H1 (cell line): ENCODE results near the gene MACF1. TPM values are rescaled to one million over a fixed set of nuclear protein-coding genes. Genes with fewer than 3 reads are reported as not detected.

Experiments used
- CTCF ChIA-PET: fragments of 300-600 bp; sonication (Branson Sonifier 250); formaldehyde crosslinking; loops from one replicate; lab custom pipeline; 2021; ENCODE audit not compliant: partially characterized antibody; lab: Charles Lee
- POLR2A ChIA-PET: fragments of 300-600 bp; sonication (Branson Sonifier 250); formaldehyde crosslinking; loops from one replicate; lab custom pipeline; 2021; ENCODE audit warnings: inconsistent platforms; ENCODE audit not compliant: partially characterized antibody; lab: Charles Lee
- DNase-seq, 2 experiments: peaks; one replicate each; pipeline versions ENCODE4 v3.0.0 to v3.0.0-alpha.2; 2010 to 2022; ENCODE audit warnings: low spot score in 2 of 2, low read depth in 1 of 2, mixed read lengths in 1 of 2
- FAIRE-seq: peaks from 2 replicates; lab custom pipeline; 2011; peaks lifted over from hg19 to GRCh38; lab: Jason Lieb, UNC
- H2AFZ ChIP-seq: 2 replicates; pipeline ENCODE4 v1.8.1; 2012; ENCODE audit warnings: low read length, inconsistent platforms
- H2AK5ac ChIP-seq: 2 replicates; pipeline ENCODE4 v1.6.1; 2013; ENCODE audit warnings: low read depth, low read length
- H2BK120ac ChIP-seq: replicated peaks from 2 replicates; pipeline ENCODE3; 2013; ENCODE audit warnings: low read depth, low read length, inconsistent platforms
- H2BK12ac ChIP-seq: 2 replicates; pipeline ENCODE4 v1.6.1; 2013; ENCODE audit warnings: low read depth, low read length
- H2BK15ac ChIP-seq: 2 replicates; pipeline ENCODE4 v1.6.1; 2013; ENCODE audit warnings: low read length
- H2BK20ac ChIP-seq: 2 replicates; pipeline ENCODE4 v1.6.1; 2013; ENCODE audit warnings: low read length
- H2BK5ac ChIP-seq: 2 replicates; pipeline ENCODE4 v1.6.1; 2013; ENCODE audit warnings: low read depth, low read length
- H3K14ac ChIP-seq: 2 replicates; pipeline ENCODE4 v1.6.1; 2013; ENCODE audit warnings: inconsistent platforms; ENCODE audit not compliant: insufficient read length
- H3K18ac ChIP-seq: 2 replicates; pipeline ENCODE4 v1.6.1; 2013; ENCODE audit warnings: low read length; ENCODE audit errors: extremely low read depth
- H3K23ac ChIP-seq: 2 replicates; pipeline ENCODE4 v1.6.1; 2013; ENCODE audit warnings: inconsistent platforms; ENCODE audit not compliant: insufficient read length
- H3K23me2 ChIP-seq: 2 replicates; pipeline ENCODE4 v1.6.1; 2013; ENCODE audit warnings: low read depth, low read length
- H3K27ac ChIP-seq: 2 replicates; pipeline ENCODE4 v1.6.1; 2011; ENCODE audit warnings: low read depth, low read length, inconsistent platforms
- H3K27me3 ChIP-seq, 4 experiments: replicated peaks in 1 of 4; 1 replicate in 1 of 4; 2 replicates in 3 of 4; pipeline versions ENCODE4 v1.6.1 to v1.8.1; 2011 to 2013; ENCODE audit warnings: low read length in 3 of 4, mild to moderate bottlenecking in 3 of 4, inconsistent platforms in 2 of 4, mixed read lengths in 2 of 4, moderate library complexity in 1 of 4; ENCODE audit not compliant: control insufficient read depth in 3 of 4, insufficient read depth in 3 of 4; ENCODE audit errors: extremely low read depth in 1 of 4
- H3K36me3 ChIP-seq, 4 experiments: 2 replicates each; pipeline versions ENCODE4 v1.6.1 to v1.8.1; 2011 to 2013; ENCODE audit warnings: mild to moderate bottlenecking in 4 of 4, low read length in 3 of 4, moderate library complexity in 2 of 4, control low read depth in 1 of 4, inconsistent platforms in 1 of 4; ENCODE audit not compliant: insufficient read depth in 4 of 4, control insufficient read depth in 2 of 4
- H3K4ac ChIP-seq: replicated peaks from 2 replicates; pipeline ENCODE3; 2013; ENCODE audit warnings: low read length, low read depth, mixed read lengths, inconsistent platforms; ENCODE audit not compliant: insufficient read length
- H3K4me1 ChIP-seq, 4 experiments: replicated peaks in 1 of 4; 1 replicate in 1 of 4; 2 replicates in 3 of 4; pipeline versions ENCODE4 v1.6.1 to v1.8.1; 2011 to 2013; ENCODE audit warnings: low read length in 3 of 4, inconsistent platforms in 2 of 4, mixed read lengths in 1 of 4; ENCODE audit not compliant: insufficient read depth in 4 of 4, control insufficient read depth in 3 of 4
- H3K4me2 ChIP-seq, 2 experiments: 2 replicates each; pipeline versions ENCODE4 v1.6.1 to v1.8.1; 2011 to 2013; ENCODE audit warnings: low read depth in 2 of 2, low read length in 2 of 2, control low read depth in 1 of 2, inconsistent platforms in 1 of 2, mild to moderate bottlenecking in 1 of 2; ENCODE audit not compliant: insufficient read depth in 1 of 2
- H3K4me3 ChIP-seq, 4 experiments: fragments of 200-600, 300-600 bp in 1 of 4; sonication (generic), shearing (Covaris generic), sonication (Bioruptor Twin) in 1 of 4; 2 replicates each; pipeline versions ENCODE4 v1.5.1 to v1.8.1; 2011 to 2016; ENCODE audit warnings: low read length in 4 of 4, low read depth in 3 of 4, control low read depth in 2 of 4, inconsistent platforms in 2 of 4, mild to moderate bottlenecking in 2 of 4, mixed read lengths in 1 of 4, moderate library complexity in 1 of 4; ENCODE audit not compliant: insufficient read depth in 2 of 4; ENCODE audit errors: extremely low read depth in 1 of 4
- H3K56ac ChIP-seq: replicated peaks from 2 replicates; pipeline ENCODE3; 2013; ENCODE audit warnings: low read depth, mild to moderate bottlenecking, mixed read lengths, low read length, inconsistent platforms; ENCODE audit not compliant: insufficient read length
- H3K79me1 ChIP-seq: 2 replicates; pipeline ENCODE4 v1.6.1; 2013; ENCODE audit warnings: low read depth, low read length, control low read depth
- H3K79me2 ChIP-seq, 2 experiments: 2 replicates each; pipeline versions ENCODE4 v1.6.1 to v1.8.1; 2012 to 2013; ENCODE audit warnings: low read length in 2 of 2, mild to moderate bottlenecking in 2 of 2, inconsistent platforms in 1 of 2; ENCODE audit not compliant: insufficient read depth in 2 of 2, control insufficient read depth in 1 of 2
- H3K9ac ChIP-seq, 4 experiments: replicated peaks in 1 of 4; 1 replicate in 1 of 4; 2 replicates in 3 of 4; pipeline versions ENCODE4 v1.6.1 to v1.8.1; 2011 to 2013; ENCODE audit warnings: low read depth in 3 of 4, low read length in 3 of 4, control low read depth in 2 of 4, mild to moderate bottlenecking in 2 of 4, moderate library complexity in 2 of 4, inconsistent platforms in 1 of 4; ENCODE audit errors: extremely low read depth in 1 of 4
- H3K9me3 ChIP-seq, 2 experiments: 2 replicates each; pipeline versions ENCODE4 v1.6.1 to v1.8.1; 2012 to 2013; ENCODE audit warnings: mild to moderate bottlenecking in 2 of 2, moderate library complexity in 2 of 2, control low read depth in 1 of 2, inconsistent platforms in 1 of 2, low read depth in 1 of 2, low read length in 1 of 2, mixed read lengths in 1 of 2; ENCODE audit not compliant: insufficient read depth in 2 of 2
- H4K20me1 ChIP-seq, 2 experiments: replicated peaks in 1 of 2; 2 replicates each; pipeline versions ENCODE3 to v1.8.1; 2011 to 2013; ENCODE audit warnings: inconsistent platforms in 2 of 2, low read length in 2 of 2, mild to moderate bottlenecking in 1 of 2; ENCODE audit not compliant: insufficient read depth in 2 of 2, control insufficient read depth in 1 of 2
- H4K5ac ChIP-seq: 2 replicates; pipeline ENCODE4 v1.6.1; 2013; ENCODE audit warnings: low read length, low read depth, mixed read lengths, inconsistent platforms; ENCODE audit not compliant: insufficient read length
- H4K8ac ChIP-seq: 2 replicates; pipeline ENCODE4 v1.8.0; 2013; ENCODE audit warnings: mild to moderate bottlenecking, moderate library complexity, low read length, inconsistent platforms; ENCODE audit not compliant: insufficient read depth; ENCODE audit errors: extremely low read depth
- H4K91ac ChIP-seq: replicated peaks from 2 replicates; pipeline ENCODE3; 2013; ENCODE audit warnings: low read length, mixed read lengths, inconsistent platforms; ENCODE audit not compliant: insufficient read length
- NRF1 ChIP-seq: IDR thresholded peaks from 2 replicates; pipeline ENCODE4 v1.6.1; 2011; ENCODE audit warnings: mild to moderate bottlenecking, low read depth, low read length, improper control_type of control experiment
- SRF ChIP-seq: IDR thresholded peaks from 2 replicates; pipeline ENCODE4 v1.6.1; 2011; ENCODE audit warnings: mild to moderate bottlenecking, low read depth, low read length, moderate library complexity
- WGBS, 2 experiments: shearing (Covaris generic) in 1 of 2; methylation state at CpG; one replicate each; pipeline versions ENCODE4 v1.1.6 to v1.1.7; 2013 to 2015; ENCODE audit warnings: low lambda C conversion rate in 2 of 2, mixed read lengths in 2 of 2, inconsistent platforms in 1 of 2, low coverage in 1 of 2, missing lambda C conversion rate in 1 of 2; ENCODE audit not compliant: insufficient replicate concordance in 2 of 2, insufficient coverage in 1 of 2, insufficient read length in 1 of 2; ENCODE audit errors: extremely low coverage in 1 of 2, missing lambda C conversion rate in 1 of 2; 5-methylcytosine and 5-hydroxymethylcytosine counted together
- polyA plus RNA-seq, 7 experiments: library from polyadenylated mRNA; depleted of rRNA in 3 of 7; stranded (reverse) in 5 of 7; unstranded in 2 of 7; fragments of >200 nt in 5 of 7; fragments of 200-250 nt in 2 of 7; gene quantifications; 1 replicate in 5 of 7; 2 replicates in 1 of 7; 4 replicates in 1 of 7; pipeline versions ENCODE4 v1.2.1 to v1.2.3, GENCODE V29; 2011 to 2013; ENCODE audit warnings: missing spikeins in 2 of 7, mixed read lengths in 2 of 7
- total RNA-seq: library from RNA; stranded (reverse); fragmentation: NEBNext Ultra II Directional; extraction: Animal tissue kit (Norgen Biotek cat#: 25700); gene quantifications from 2 replicates; pipeline ENCODE4 v1.2.1, GENCODE V29; 2021

The MACF1 gene
- total and polyA plus RNA-seq, 2 of the 8 experiments (the other 6 are each of a cell fraction or from before 2014, with no cell fraction given): 59.8 to 285 TPM

DNA sequence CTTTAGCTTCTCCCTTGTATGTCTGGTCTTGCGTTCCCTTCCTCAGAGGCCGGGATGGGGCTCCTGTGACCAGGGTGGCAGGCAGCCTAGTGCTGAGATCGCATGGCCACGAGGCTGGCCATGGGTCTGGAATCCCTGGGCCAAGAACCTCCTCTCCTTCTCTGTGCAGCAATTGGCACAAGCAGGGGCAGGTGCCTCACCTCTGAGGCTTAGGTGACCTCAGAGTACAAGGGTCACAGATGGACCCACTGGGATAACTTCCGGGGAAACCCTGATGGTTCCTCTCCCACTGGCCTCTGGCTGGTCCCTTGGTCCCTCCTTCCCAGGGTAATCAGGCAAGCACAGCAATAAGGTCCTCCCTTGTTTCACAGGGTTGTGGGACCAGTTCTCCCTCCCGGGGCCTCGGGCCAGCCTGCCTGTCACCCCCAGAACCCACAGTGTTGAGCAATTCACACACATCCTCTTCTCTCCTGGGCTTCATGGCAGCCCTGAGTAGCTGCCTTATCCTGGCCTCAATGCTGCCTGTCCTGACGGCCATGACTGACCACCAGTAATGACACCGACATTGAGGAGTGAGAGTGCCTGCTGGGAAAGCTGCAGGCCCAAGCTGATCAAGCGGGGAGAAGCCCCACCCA lies 325.5 kb downstream of the MACF1 start:
- Histone ChIP-seq H3K4me3 (no peak overlapping the region), H2BK120ac (no peak overlapping the region), H3K23ac (no peak overlapping the region), H3K4me1 (no peaks in the 10 kb centered on the region), H3K23me2 (no peaks in the 10 kb centered on the region), H3K56ac (no peak overlapping the region), H3K14ac (no peak overlapping the region), H3K4ac (no peak overlapping the region), H3K4me2 (no peak overlapping the region), H4K5ac (no peak overlapping the region), H3K9me3 (no peaks in the 10 kb centered on the region), H4K91ac (no peak overlapping the region), H2BK5ac (no peak overlapping the region), H3K79me1 (no peaks in the 10 kb centered on the region), H3K27ac (no peak overlapping the region), H2BK15ac (no peak overlapping the region), H3K9ac (no peak overlapping the region), H2AFZ (no peak overlapping the region), H2AK5ac (no peak overlapping the region), H4K8ac (no peak overlapping the region), H3K36me3 (peaks cover 0 to 3% (median 0%) of the 10 kb centered on the region in 4 experiments; a peak in 4 of 8 replicates), H3K18ac (no peak overlapping the region), H2BK20ac (no peak overlapping the region), H3K79me2 (no peaks in the 10 kb centered on the region), H2BK12ac (no peak overlapping the region), H4K20me1 (no peaks in the 10 kb centered on the region), H3K27me3 (no peaks in the 10 kb centered on the region)
- FAIRE-seq: no peak
- ChIA-PET CTCF (interaction anchor here (0.6 to 1.5 kb wide), 2 partner anchors 8 to 267 kb away, joined by 3 to 6 read pairs; no protein-coding TSS in a partner anchor), POLR2A (no interaction called here)
- 94% methylated on average over 10 of the region's 10 CpGs; no CpG with 5 or more reads in 1 of the 2 experiments for WGBS, 2 experiments
- no peak for DNase-seq
- TF ChIP-seq NRF1 (no peak), SRF (no peak)
